Measurements from ENCODE around the gene PJA2.
"Not testable (repeated sequence)": the region's sequence is repeated elsewhere in the genome, so short reads cannot be mapped to it uniquely, and the experiment has no call there.

PJA2 gene, protein sequence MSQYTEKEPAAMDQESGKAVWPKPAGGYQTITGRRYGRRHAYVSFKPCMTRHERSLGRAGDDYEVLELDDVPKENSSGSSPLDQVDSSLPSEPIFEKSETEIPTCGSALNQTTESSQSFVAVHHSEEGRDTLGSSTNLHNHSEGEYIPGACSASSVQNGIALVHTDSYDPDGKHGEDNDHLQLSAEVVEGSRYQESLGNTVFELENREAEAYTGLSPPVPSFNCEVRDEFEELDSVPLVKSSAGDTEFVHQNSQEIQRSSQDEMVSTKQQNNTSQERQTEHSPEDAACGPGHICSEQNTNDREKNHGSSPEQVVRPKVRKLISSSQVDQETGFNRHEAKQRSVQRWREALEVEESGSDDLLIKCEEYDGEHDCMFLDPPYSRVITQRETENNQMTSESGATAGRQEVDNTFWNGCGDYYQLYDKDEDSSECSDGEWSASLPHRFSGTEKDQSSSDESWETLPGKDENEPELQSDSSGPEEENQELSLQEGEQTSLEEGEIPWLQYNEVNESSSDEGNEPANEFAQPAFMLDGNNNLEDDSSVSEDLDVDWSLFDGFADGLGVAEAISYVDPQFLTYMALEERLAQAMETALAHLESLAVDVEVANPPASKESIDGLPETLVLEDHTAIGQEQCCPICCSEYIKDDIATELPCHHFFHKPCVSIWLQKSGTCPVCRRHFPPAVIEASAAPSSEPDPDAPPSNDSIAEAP

DNA sequence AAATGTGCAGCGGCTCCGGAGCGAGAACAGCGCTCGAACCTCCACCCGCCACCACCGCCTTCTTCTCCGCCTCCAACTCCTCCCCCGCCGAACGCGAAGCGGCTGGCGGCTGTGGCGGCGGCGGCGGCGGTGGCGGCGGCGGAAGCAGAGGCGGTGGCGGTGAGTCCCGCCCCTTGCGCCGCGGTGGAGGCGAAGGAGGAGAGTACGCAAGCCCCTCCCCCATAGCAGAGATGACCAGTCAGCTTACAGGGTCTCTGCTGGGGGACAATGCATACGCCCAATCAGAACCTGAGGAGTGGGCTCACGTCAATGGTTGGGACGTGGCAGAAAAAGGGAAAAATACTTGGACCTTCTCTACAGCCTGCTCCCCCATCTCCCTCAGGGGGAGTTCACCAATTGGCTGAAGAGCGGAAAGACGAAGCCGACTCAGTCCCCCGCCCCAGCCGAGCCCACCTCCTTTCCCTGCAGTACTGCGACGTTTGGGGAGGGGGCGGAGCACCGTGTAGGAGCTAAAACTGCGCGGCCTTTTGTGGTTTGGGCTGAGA, at the start of gene PJA2:
Gene PJA2, minus strand, starts transcription at position 131 of the 545 bp plus-strand sequence. CDS start 26,541 bp downstream, outside the sequence.
- peak; percentile 97 for DNase-seq

DNA sequence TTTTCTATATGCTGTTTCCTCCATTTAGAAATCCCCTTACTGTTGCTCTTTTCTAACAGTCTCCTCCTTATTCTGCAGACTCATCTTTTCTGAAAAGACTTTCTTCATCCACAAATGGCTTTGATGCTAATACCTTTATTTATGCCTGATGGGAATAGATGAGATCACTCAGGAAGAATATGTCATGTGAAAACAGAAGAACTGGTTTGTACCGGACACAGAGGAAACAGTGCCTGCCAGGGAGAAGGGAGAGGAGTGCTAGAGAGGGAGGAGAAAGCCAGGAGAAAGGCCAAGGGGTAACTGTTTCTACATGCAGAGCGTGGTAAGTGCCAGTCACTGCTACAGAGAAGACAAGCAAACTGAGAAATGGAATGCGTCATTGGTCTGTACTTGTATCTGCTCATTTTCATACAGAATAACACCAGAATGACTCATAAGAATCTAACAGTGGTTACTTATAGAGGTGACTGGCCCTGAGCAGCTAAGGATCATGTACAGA, 45.9 kb upstream of the PJA2 start:
- no peak for DNase-seq

DNA sequence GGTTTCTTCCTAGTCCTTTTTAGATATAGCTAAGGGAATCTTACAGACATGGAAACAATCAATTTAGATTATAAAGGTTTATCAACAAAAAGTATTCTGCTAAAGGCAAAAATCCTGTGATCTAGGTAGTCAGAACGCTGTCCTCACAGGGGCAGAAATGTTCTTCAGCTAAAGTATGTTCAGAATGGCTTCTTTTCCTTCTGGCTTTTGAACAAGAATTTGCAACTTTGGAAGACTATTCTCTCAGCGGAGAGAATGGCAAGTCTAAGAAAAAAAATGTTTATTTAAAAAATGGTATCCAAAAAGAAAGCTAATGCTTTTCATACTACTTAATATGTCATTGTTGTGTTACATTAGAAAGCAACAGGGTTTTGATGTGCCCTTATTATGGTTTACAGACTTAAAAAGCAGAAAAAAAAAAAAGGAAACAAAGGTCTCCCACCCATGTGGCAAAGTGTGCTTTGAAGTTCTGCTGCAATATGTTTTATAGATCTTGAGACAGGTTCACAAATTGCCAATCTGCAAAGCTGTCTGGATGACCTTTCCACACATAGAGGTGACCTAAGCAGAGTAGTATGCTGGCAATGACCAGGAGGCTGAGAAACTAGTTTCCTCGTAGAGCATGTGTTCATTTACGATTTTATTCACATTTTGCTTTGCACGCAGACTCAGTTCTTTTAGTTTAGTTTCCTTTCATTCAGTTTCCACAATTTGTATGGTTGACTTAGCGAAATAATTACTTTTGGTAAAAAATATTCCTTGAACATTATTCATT, 45.1 kb upstream of the PJA2 start:
- no peak for DNase-seq

DNA sequence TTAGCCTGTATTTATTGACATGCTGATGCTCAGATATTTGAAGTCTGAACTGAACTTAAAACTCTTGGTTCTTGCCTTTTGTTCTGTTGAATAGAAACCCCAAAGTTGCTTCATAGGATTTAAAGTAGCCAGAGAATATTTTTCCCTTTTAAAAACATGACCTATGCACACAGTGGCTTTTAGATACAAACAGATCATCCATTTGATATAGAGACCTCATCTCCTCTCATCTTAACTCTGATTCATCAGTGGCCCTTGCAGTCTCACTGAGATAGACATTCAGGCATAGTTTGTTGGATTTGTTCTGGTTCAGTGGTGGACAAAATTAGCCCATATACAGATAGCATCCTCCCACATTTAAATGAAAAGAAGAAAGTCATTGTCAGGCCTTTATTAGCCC, 43.5 kb upstream of the PJA2 start:
- no peak for DNase-seq

DNA sequence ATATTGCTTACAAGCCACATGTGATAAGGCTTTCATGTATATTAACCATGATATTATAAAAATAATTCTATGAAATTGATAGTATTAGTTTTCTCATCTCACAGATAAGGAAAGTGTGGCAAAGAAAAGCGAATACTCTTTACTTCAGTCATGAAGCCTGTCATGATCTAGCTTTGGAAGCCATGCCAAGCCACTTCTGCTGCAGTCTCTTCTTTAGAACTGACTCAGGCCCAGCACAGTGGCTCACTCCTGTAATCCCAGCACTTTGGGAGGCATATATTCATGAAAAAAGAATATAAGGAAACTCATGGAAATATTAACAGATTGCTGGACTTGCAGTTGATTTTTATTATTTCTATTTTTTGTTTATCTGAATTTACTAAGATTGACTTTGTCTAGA, 42.9 kb upstream of the PJA2 start:
- DNase-seq, result no peak

DNA sequence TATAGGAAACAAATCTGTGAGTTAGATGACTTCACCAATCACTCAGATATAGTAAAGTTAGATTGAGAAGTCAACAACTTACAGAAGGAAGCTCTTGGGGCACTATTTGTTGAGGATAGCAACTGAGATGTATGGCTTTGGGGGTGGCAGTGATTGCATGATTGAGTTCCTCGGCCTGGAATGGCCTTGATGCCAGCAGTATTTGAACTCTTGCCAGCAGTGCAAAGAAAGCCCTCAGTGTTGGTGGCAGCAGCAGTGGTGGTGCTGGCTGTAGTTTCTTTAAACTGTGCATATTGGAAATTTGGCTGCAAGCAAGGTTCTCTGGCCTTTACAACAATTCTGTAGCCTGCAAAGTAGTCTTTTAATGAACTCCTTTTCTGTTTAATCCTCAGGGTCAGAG, 41.4 kb upstream of the PJA2 start:
- no peak for DNase-seq

DNA sequence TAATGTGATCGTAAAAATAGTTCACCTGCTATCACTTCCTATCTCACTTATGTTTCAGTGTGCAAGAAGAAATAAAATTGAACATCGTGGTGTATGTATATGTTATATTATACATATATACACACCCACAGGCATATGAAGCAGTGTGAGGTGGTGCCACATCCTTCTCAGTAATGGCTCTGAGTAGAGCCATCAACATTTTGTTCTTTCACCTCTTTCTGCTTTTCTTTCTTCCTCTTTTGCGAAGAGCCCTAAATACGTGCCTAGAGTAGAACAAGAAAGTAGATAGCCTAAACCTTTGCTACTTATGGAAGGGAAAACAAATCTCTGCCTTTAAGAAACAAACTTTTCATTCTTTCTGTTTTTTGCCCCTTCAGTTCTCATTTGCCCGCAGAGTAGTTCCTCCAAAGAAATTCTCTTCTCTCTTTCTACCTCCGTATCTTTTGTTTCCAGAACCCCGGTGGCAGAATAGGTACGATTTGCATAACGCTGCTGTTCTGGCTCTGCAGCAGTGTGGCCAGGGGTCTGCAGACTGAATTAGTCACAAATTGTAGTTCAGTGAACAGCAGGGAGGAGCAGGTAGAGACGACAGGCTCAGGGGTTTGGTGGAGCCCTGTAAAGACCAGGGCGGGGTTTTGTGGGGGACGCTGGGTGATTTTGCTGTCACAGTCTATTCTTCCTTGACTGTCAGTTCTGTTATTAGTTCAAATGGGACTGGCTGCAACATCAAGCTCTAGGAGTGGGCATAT, 40.5 kb upstream of the PJA2 start:
- DNase-seq, result no peak

DNA sequence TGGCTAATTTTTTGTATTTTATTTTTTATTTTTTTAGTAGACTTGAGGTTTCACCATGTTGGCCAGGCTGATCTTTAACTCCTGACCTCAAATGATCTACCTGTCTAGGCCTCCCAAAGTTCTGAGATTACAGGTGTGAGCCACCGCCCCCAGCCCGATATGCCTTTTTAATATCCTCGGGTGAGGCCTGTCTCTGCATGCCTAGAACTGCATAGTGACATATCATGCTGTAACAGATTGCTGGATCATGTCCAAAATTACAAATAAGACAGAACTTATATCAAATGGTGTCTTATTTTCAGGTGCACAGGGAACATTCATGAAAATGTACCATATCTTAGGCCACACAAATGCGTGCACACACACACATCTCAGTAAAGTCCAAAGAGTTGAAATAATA, 39.1 kb upstream of the PJA2 start:
- DNase-seq, result no peak

DNA sequence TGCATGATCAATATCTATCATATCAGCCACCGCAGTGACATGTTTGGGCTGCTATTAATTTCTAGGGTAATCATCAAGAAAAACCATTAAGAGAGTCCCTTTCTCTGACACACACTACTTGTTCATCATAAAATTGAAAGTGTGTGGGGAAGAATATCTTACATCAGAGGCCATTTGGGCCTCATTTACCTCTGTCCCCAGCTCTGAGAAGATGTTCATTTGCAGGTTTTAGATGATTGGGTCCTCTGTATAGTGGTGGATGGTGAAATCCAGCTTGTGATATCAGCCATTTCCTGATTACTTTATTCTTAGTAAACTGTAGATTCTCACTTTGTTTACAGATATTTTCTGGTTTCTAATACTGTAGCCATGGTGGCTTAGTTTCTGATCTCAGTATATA, 29.8 kb upstream of the PJA2 start:
- DNase-seq, result no peak

DNA sequence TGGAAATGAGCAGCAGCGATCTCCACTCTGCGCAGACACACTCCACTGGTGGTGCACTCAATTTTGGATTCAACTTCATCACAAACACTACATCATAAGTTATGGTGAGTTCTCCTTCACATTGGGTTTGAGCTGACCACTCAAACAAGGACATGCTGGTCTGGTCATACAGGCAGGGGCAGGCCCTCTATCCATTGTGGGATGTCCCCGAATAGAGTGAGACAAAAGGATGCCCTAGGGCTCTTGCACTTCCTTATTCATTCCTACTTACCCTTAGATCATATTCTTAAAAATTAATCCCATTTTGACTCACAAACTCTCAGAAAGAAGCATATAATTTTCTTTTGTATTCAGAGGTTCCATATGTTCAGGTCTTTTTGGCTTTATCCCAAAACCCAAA, 16.3 kb upstream of the PJA2 start:
- no peak for DNase-seq

DNA sequence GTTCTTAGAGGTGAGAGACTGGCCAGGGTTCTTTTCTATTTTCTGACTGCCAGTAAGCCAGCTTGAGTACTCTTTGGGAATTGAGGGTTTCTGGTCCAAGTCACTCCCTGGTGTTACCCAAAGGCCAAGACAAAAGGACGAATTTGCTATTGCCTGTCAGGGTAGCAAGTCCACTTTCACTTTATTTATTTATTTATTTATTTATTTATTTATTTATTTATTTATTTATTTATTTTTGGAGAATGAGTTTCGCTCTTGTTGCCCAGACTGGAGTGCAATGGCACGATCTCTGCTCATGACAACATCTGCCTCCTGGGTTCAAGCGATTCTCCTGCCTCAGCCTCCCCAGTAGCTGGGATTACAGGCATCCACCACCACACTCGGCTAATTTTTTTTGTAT, 15.7 kb upstream of the PJA2 start:
- not testable (repeated sequence) for DNase-seq

DNA sequence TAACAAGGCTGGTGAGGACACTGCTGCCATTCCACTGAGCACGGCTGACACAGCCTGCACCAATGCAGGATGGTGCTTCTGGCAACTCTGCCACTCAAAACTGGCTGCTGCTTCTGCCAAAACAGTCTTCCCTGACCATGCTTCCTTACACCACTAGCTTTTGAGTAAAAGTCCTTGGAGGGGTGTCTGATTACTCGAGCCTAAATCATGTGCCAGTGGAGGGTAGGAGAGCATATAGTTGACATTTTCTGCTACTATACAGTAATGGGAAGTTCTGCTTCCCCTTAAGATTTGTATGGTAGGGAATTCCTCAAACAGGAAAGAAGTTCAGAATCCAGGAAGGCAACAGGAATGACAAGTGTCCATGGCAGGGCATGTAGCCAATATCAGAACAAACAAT, 12.2 kb upstream of the PJA2 start:
- no peak for DNase-seq

DNA sequence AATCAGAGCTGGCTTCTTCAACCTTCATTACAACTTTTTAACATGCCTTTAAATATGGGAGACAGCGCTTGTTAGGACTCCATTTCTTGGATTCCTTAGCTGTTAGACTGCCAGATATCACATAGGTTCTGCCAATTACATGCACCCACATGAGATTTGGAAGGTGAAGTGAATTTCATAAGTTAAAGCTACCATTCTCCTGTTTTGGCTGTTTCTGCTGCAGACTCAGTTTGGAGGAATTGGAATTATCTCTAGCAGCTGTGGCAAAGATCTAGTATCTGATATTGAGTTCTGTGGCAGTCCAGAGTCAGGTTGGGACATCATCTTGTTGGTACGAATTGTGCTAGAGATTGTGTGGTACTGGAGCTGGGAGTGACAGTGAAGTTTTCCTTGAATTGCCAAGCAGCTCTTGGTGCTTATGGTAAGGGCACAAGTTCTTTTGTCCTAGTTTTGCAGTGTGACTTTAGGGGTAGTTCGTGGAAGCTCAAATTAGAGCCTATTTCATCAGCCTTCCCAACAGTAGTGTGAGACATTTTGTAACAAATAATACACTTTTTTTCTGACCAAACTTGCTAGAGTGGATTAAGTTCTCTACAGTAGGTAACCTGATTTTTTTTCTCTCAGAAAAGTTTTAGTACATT, 9.1 kb upstream of the PJA2 start:
- DNase-seq, result no peak

DNA sequence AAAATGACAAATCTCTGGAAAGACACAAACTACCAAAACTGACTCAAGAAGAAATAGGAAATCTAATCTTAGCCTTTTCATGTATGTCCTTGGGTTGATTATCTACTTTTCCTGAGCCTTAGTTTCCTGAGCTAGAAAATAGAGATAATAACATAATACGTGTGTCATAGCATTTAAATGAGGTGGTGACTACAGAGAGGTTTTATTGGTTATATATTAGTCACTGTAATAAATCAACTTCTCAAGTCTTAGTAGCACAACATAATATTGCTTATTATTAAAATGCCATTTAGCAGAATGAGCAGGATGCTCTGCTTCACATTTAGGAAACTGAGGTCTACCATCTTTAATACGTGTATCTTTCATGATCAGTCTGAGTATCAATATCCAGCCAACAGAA, 7.1 kb upstream of the PJA2 start:
- DNase-seq, result no peak

DNA sequence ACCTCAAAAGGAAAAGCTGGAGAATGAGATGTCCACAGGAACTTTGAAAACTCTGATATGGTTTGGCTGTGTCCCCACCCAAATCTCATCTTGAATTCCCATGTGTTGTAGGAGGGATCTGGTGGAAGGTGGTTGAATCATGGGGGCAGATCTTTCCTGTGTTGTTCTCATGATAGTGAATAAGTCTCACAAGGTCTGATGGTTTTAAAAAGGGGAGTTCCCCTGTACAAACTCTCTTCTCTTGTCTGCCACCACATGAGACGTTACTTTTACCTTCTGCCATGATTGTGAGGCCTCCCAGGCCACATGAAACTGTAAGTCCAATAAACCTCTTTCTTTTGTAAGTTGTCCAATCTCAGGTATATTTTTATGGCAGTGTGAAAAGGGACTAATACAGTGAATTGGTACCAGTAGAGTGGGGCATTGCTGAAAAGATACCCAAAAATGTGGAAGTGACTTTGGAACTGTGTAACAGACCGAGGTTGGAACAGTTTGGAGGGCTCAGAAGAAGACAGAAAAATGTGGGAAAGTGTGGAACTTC, 4.2 kb upstream of the PJA2 start:
- not testable (repeated sequence) for DNase-seq

DNA sequence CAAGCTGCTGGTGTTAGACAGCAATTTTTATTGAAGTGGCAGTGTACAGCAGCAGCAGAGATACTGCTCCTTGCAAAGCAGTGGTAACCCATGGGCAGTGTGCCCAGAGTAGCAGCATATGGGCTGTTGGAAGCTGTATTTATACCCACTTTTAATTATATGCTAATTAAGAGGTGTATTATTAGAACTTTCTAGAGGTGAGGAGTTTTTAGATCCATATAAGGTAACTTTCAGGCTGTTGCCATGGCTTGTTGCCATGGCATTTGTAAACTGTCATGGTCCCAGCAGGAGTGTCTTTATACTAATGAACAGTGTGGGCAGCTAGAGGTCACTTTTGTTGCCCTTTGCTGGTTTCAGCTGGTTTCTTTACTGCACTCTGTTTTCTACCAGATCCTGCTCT, 3.7 kb upstream of the PJA2 start:
- DNase-seq, result no peak

DNA sequence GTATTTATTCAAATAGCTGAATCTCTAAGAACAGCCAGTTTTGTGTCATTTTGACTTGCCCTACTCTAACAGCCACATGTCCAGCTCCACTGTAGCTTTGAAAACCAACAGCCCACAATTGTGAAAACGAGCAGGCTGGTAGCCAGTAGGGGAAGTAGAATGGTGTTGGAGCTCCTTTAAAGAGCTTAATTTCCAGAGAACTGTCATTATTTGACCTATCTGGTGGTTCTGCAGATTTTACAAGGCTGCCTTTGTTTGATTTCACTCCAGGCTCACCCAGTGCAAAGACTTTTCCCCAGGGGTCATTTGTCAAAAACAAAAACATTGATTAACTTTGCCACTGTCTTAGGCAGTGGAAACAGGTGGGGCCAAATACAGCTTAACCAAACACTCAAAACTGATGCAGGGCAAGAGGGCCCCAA, 3.2 kb upstream of the PJA2 start:
- DNase-seq, result no peak

DNA sequence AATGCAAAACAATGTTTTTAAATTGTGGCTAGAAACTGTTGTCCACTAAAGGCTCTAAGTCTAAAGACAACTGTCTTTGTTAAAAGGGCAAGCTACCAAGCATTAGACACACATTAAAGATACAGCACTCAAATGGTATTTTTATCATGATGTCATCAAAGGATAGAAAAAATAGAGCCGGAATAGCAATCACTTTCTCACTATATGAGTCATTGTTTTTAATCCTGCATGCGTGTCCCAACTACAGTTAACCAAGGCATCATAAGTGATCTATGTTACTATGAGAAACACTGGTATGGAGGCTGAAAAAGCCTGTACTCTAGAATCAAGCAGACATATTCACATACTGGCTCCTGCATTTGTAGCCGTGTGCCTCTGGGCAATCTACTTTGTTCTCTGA, 1.9 kb upstream of the PJA2 start:
- no peak for DNase-seq

DNA sequence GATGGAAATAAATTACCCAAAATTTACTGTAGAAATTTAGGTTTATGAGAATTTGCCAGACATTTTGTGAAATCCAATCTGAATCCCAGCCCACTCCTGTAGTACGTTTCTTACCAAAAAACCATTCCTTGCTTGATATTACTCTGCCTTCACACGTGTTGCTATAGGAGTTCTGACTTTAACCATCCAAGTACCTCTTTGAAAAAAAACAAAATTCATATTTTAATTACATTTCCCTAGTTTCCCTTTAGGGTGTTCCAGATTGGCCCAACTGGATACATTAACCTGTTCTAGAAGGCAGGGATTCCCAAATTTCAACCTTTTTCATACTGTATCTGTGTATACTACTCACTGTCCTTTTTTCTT, 1.4 kb upstream of the PJA2 start:
- DNase-seq, result no peak

DNA sequence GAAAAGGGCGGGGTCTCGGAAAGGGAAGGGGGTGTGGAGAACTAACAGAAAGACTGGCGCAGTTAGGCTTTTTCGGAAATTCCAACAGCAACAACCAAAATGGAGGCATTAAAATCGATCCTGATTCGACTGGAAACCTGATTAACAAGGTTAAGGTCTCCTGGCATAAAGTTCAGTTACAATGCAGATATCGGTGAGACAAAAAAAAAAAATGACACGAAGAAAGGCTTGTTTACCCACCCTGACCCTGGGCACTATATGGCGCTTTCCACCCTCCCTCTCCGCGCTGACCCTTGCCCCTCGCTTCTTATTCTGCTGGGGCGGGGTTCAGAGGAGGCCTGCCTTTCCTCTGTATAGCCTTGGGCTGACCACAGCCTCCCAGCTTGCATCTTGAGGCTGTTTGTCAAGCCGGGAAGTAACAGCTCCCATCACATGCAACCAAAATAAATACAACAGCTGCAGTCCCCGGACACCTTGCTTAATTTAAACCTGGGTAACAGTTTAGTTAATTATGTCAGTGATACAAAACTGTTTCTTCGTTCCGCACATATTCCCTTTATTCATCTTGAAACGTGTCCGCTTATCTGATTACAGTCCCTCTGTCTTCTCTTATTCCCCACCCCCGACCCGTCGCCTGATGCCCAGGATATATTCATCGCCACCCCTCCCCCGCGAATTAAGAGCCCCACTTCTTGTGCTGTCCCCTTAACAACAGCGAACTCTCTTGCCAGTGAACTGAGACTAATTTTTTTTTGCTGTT, 795 bp upstream of the PJA2 start:
- DNase-seq, result peak; percentile 56

Data from activated CD4-positive, CD25-positive, alpha-beta regulatory T cell treated with anti-CD3 and anti-CD28 coated beads, Interleukin-2, amount 50 U/mL, for 72 hours (primary cell).